Body of pancreas (tissue), 4 donors: ENCODE measurements around the gene SLC40A1. TPM values are rescaled to one million over a fixed set of nuclear protein-coding genes. Genes with fewer than 3 reads are reported as not detected.

ENCODE experiments used
- ATAC-seq: fragments of 150-250 bp; one replicate; pipeline ENCODE4 v1.9.1; 2016
- DNase-seq, 4 donors: peaks; one replicate each; pipeline ENCODE4 v3.0.0-alpha.2; 2019
- H3K27ac ChIP-seq, 4 donors: fragments of 200-600 bp; sonication (generic); 1 replicate in 3 of 4; 2 replicates in 1 of 4; pipeline versions ENCODE4 v1.5.1 to v1.6.1; 2016 to 2019; ENCODE audit warnings: mild to moderate bottlenecking in 1 of 4, mixed read lengths in 1 of 4, moderate library complexity in 1 of 4
- H3K27me3 ChIP-seq, 2 donors: fragments of 200-600 bp; sonication (generic); one replicate each; pipeline ENCODE4 v1.6.0; 2016; ENCODE audit warnings: mild to moderate bottlenecking in 1 of 2
- H3K36me3 ChIP-seq, 2 donors: fragments of 200-600 bp; sonication (generic); replicated peaks in 1 of 2; 2 replicates each; pipeline ENCODE4 v1.5.1; 2016; ENCODE audit warnings: low read depth in 2 of 2; ENCODE audit not compliant: insufficient read depth in 1 of 2
- H3K4me1 ChIP-seq: fragments of 200-600 bp; sonication (generic); one replicate; pipeline ENCODE4 v1.6.0; 2016
- H3K4me3 ChIP-seq, 2 donors: fragments of 200-600 bp; sonication (generic); 1 replicate in 1 of 2; 2 replicates in 1 of 2; pipeline ENCODE4 v1.5.1; 2016 to 2019
- H3K9me3 ChIP-seq, 3 donors: fragments of 200-600 bp; sonication (generic); 1 replicate in 2 of 3; 2 replicates in 1 of 3; pipeline ENCODE4 v1.5.1; 2016
- CTCF ChIP-seq, 7 experiments: fragments of 450-650 bp in 4 of 7; fragments of 200-600 bp in 3 of 7; sonication (generic) in 3 of 7; IDR thresholded peaks; one replicate each; pipeline ENCODE4 v1.5.1; 2016 to 2019; ENCODE audit warnings: antibody characterized with exemption in 7 of 7
- POLR2A ChIP-seq, 3 donors: fragments of 450-650 bp; IDR thresholded peaks; one replicate each; pipeline ENCODE4 v1.6.1; 2016; ENCODE audit warnings: antibody characterized with exemption in 3 of 3, mild to moderate bottlenecking in 2 of 3
- WGBS, 2 donors: methylation state at CpG; one replicate each; pipeline ENCODE4 v1.1.5; 2017; 5-methylcytosine and 5-hydroxymethylcytosine counted together
- intact Hi-C: fragments of 100-400 bp; cut with DNase I; formaldehyde crosslinking; loops from one replicate; pipeline ENCODE4 v1.15.1; 2023
- total RNA-seq, 2 donors: library from RNA; depleted of rRNA; stranded (reverse); fragments of >200 nt; gene quantifications; one replicate each; pipeline ENCODE4 v1.1.0, GENCODE V29; 2016

SLC40A1 gene
- total RNA-seq, 2 donors from 2014 or later, result 30.3 to 61.2 TPM

DNA sequence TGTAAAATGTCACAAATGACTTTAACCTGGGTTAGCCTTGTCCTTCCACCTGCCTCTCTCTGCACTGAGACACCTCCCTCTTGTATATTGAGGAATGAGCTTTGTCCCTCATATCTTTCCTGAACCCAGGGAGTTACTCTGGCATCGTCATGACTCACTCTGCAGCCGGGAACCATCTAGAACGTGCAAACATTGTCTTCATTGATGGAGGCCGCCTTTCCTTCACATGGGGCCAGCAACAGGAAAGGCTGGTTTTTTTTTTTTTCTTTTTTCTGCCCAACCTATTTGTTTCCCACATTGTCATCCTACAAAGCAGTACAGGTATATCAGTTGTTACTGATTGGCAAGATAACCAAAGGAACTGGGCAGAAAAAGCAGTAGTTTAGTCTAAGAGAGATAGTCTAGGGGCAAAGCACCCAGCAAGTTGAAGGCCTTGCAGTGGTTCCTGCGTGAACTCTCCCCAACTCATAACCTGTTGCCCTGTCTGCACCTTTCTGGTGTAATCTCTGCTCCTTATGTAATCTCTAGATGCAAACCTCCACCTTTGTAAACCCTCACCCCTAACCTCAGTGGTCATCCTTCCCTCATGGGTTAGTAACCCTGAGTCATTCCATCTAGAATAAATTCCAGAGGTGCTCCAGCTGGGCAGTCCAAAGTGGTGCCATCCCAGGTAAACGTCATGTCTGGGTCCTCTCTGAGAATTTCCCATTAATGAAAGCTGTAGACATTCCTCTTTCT is 38.3 kb downstream of the SLC40A1 start:
- ATAC-seq, result peak; percentile 72
- intact Hi-C loops, result no loop called here

GRCh38 chr2:189541591-189541990 is 39.0 kb downstream of the SLC40A1 start:
- H3K4me3 ChIP-seq, result no peak overlapping the region
- peak; percentile 33 for ATAC-seq
- peak overlapping the region in 3 of 4 donors; percentile 22 to 72 (median 30) for H3K27ac ChIP-seq
- H3K4me1 ChIP-seq, result no peaks in the 10 kb centered on the region
- DNase-seq, result peak in 1 of 4 donors; percentile 22
- TF ChIP-seq POLR2A (IDR thresholded peaks at IDR 0.05) (no peak), CTCF (IDR thresholded peaks at IDR 0.05) (no peak)
- 51 to 61% methylated on average over 5 of the region's 5 CpGs for WGBS, 2 donors
- no peaks in the 10 kb centered on the region for H3K27me3 ChIP-seq
- no peaks in the 10 kb centered on the region for H3K9me3 ChIP-seq
- no peaks in the 10 kb centered on the region for H3K36me3 ChIP-seq
- intact Hi-C loops, result no loop called here

More for the DNA sequence above, 38.3 kb downstream of the SLC40A1 start:
- Histone ChIP-seq H3K4me1 (no peaks in the 10 kb centered on the region), H3K9me3 (no peaks in the 10 kb centered on the region), H3K36me3 (no peaks in the 10 kb centered on the region), H3K27ac (peak overlapping the region in 3 of 4 donors; percentile 22 to 72 (median 30)), H3K27me3 (no peaks in the 10 kb centered on the region), H3K4me3 (no peak overlapping the region)
- DNase-seq, result peak in 3 of 4 donors; percentile 13 to 59 (median 17)
- TF ChIP-seq CTCF (IDR thresholded peaks at IDR 0.05) (no peak), POLR2A (IDR thresholded peaks at IDR 0.05) (no peak)
- 54 to 55% methylated on average over 6 of the region's 6 CpGs for WGBS, 2 donors

DNA sequence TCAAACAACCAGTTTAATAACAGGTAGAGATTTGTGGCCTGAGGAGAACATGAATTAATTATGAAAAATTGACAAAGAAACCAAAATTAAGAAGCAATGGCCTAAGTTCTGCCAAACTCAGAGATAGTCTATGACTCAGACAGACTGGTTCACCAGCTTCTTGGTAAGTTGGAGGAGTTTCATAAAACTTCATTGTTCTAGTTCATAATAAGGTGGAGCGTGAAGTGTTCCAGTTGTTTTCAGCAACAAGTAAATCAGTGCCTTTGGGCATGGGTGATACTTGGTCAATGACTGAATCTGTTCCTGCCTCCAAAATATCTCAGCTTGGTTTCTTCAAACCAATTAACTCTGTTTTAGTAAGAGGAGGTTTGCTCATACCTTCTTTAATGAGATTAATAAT is 40.0 kb downstream of the SLC40A1 start:
- Histone ChIP-seq H3K4me1 (no peaks in the 10 kb centered on the region), H3K9me3 (no peaks in the 10 kb centered on the region), H3K4me3 (no peak overlapping the region), H3K27me3 (no peaks in the 10 kb centered on the region), H3K27ac (peak overlapping the region in 1 of 4 donors; percentile 72), H3K36me3 (no peaks in the 10 kb centered on the region)
- 91 to 92% methylated on average over 1 of the region's 1 CpG for WGBS, 2 donors
- DNase-seq (no peak), ATAC-seq (no peak)
- intact Hi-C loops, result no loop called here
- TF ChIP-seq POLR2A (IDR thresholded peaks at IDR 0.05) (no peak), CTCF (IDR thresholded peaks at IDR 0.05) (no peak)

GRCh38 chr2:189538402-189538801 is 42.2 kb downstream of the SLC40A1 start:
- 87 to 95% methylated on average over 1 of the region's 1 CpG for WGBS, 2 donors
- Histone ChIP-seq H3K9me3 (no peaks in the 10 kb centered on the region), H3K4me1 (no peaks in the 10 kb centered on the region), H3K27ac (no peak overlapping the region), H3K36me3 (no peaks in the 10 kb centered on the region), H3K4me3 (no peak overlapping the region), H3K27me3 (no peaks in the 10 kb centered on the region)
- TF ChIP-seq POLR2A (IDR thresholded peaks at IDR 0.05) (no peak), CTCF (IDR thresholded peaks at IDR 0.05) (no peak)
- intact Hi-C loops, result no loop called here
- no peak for DNase-seq
- ATAC-seq, result no peak

DNA sequence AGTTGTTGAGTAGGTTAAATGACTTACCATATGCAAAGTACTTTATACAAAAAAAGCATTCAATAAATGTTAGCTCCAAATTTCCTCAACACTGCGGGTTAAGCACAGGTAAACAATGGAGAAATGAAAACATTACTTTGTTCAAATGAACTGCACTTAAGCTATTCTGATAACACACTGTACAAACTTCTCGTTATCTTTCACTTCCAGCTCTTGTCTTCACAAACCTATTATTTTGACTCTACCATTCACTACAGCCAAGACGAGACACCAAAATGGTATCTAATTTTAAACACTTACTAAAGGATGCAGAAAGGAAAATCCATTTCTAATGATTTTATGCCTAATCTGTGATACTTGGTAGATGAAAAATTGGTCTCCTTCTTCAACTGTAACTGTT is 43.8 kb downstream of the SLC40A1 start:
- H3K27ac ChIP-seq, result no peak overlapping the region

More for the DNA sequence above, 43.8 kb downstream of the SLC40A1 start:
- 37 to 39% methylated on average over 3 of the region's 3 CpGs for WGBS, 2 donors
- intact Hi-C loops, result no loop called here
- TF ChIP-seq POLR2A (IDR thresholded peaks at IDR 0.05) (no peak), CTCF (IDR thresholded peaks at IDR 0.05) (no peak)
- H3K9me3 ChIP-seq, result no peaks in the 10 kb centered on the region
- no peaks in the 10 kb centered on the region for H3K36me3 ChIP-seq
- no peaks in the 10 kb centered on the region for H3K4me1 ChIP-seq
- no peak overlapping the region for H3K4me3 ChIP-seq
- DNase-seq (no peak), ATAC-seq (no peak)
- no peaks in the 10 kb centered on the region for H3K27me3 ChIP-seq
